A549 (cell line): ENCODE results near the gene RPS24. TPM values are rescaled to one million over a fixed set of nuclear protein-coding genes. Genes with fewer than 3 reads are reported as not detected.

Source experiments
- ATAC-seq, 2 experiments: fragments of 200-7000 bp in 1 of 2; fragments of >200 bp in 1 of 2; cut with Nextera tagmentation in 1 of 2; cut with Tn5 transposase in 1 of 2; 3 replicates each; pipeline versions ENCODE4 v1.8.0 to v1.9.1; 2018 to 2020; ENCODE audit warnings: mild to moderate bottlenecking in 1 of 2, moderate library complexity in 1 of 2
- CTCF ChIA-PET: fragments of 300-600 bp; sonication (Branson Sonifier 250); formaldehyde crosslinking; extraction: SDS; loops from one replicate; lab custom pipeline; 2021; ENCODE audit warnings: antibody characterized with exemption, inconsistent platforms; lab: Yijun Ruan, JAX
- POLR2A ChIA-PET: fragments of 350-600 bp; formaldehyde crosslinking; extraction: SDS; loops from one replicate; lab custom pipeline; 2021; ENCODE audit warnings: antibody characterized with exemption, inconsistent platforms; lab: Yijun Ruan, JAX
- DNase-seq, 2 experiments: peaks; one replicate each; pipeline versions ENCODE4 v3.0.0 to v3.0.0-alpha.2; 2011 to 2016; ENCODE audit warnings: low read depth in 1 of 2, low spot score in 1 of 2
- FAIRE-seq: peaks from 2 replicates; lab custom pipeline; 2011; peaks lifted over from hg19 to GRCh38; lab: Jason Lieb, UNC
- H3K27ac ChIP-seq, 2 experiments: fragments of >200 bp; sonication (Bioruptor Twin); formaldehyde crosslinking; 3 replicates each; pipeline ENCODE4 v1.5.1; 2016 to 2017
- H3K4me1 ChIP-seq: fragments of >200 bp; sonication (Bioruptor Twin); formaldehyde crosslinking; 3 replicates; pipeline ENCODE4 v1.6.1; 2016
- H3K4me2 ChIP-seq: fragments of >200 bp; sonication (Bioruptor Twin); formaldehyde crosslinking; 3 replicates; pipeline ENCODE4 v1.6.1; 2016
- H3K4me3 ChIP-seq: fragments of >200 bp; sonication (Bioruptor Twin); formaldehyde crosslinking; 3 replicates; pipeline ENCODE4 v1.5.1; 2016
- H3K9me3 ChIP-seq: fragments of >200 bp; sonication (Bioruptor Twin); formaldehyde crosslinking; 3 replicates; pipeline ENCODE4 v1.6.1; 2016
- BHLHE40 ChIP-seq: IDR thresholded peaks from 2 replicates; pipeline ENCODE4 v1.6.1; 2012; ENCODE audit warnings: low read depth, low read length, inconsistent platforms
- CEBPB ChIP-seq, 2 experiments: fragments of >200 bp in 1 of 2; sonication (Bioruptor Twin) in 1 of 2; formaldehyde crosslinking in 1 of 2; IDR thresholded peaks; 2 replicates each; pipeline ENCODE4 v1.6.1; 2012 to 2016
- CHD4 ChIP-seq: fragments of 200-600 bp; sonication (generic); IDR thresholded peaks from 2 replicates; pipeline ENCODE4 v1.6.1; 2016; ENCODE audit warnings: antibody characterized with exemption, mild to moderate bottlenecking, borderline replicate concordance
- E2F6 ChIP-seq: IDR thresholded peaks from 2 replicates; pipeline ENCODE4 v1.6.1; 2012; ENCODE audit warnings: low read depth, borderline replicate concordance
- EHMT2 ChIP-seq: fragments of 200-600 bp; sonication (generic); IDR thresholded peaks from 2 replicates; pipeline ENCODE4 v1.6.1; 2016; ENCODE audit warnings: antibody characterized with exemption, low read depth, mild to moderate bottlenecking, moderate library complexity
- EP300 ChIP-seq, 2 experiments: fragments of >200 bp; sonication (Bioruptor Twin); formaldehyde crosslinking; IDR thresholded peaks; 2 replicates in 1 of 2; 3 replicates in 1 of 2; pipeline ENCODE4 v1.6.1; 2016 to 2017
- FOSB ChIP-seq: fragments of 250-450 bp; sonication (Bioruptor Pico); IDR thresholded peaks from 2 replicates; pipeline ENCODE4 v1.5.0; 2020; ENCODE audit warnings: mild to moderate bottlenecking, moderate library complexity
- FOSL2 ChIP-seq, 2 experiments: fragments of 450-650 bp in 1 of 2; fragments of >200 bp in 1 of 2; sonication (Bioruptor Twin) in 1 of 2; formaldehyde crosslinking; IDR thresholded peaks; 2 replicates each; pipeline versions ENCODE4 v1.5.0 to v1.6.1; 2016 to 2020; ENCODE audit warnings: mild to moderate bottlenecking in 1 of 2, moderate library complexity in 1 of 2
- GATA3 ChIP-seq: IDR thresholded peaks from 2 replicates; pipeline ENCODE4 v1.6.1; 2012; ENCODE audit warnings: borderline replicate concordance
- HMGXB4 ChIP-seq: fragments of 250-450 bp; sonication (Bioruptor Pico); IDR thresholded peaks from 2 replicates; pipeline ENCODE4 v1.5.0; 2021; ENCODE audit warnings: mild to moderate bottlenecking, moderate library complexity, borderline replicate concordance
- JUN ChIP-seq, 2 experiments: fragments of >200 bp; sonication (Bioruptor Twin); formaldehyde crosslinking; IDR thresholded peaks; 2 replicates in 1 of 2; 3 replicates in 1 of 2; pipeline ENCODE4 v1.6.1; 2016 to 2017
- KDM1A ChIP-seq: fragments of 200-600 bp; sonication (generic); IDR thresholded peaks from 2 replicates; pipeline ENCODE4 v1.6.1; 2016; ENCODE audit warnings: low read depth, mild to moderate bottlenecking
- KDM5A ChIP-seq: fragments of 200-600 bp; sonication (generic); IDR thresholded peaks from 2 replicates; pipeline ENCODE4 v1.6.1; 2016; ENCODE audit warnings: antibody characterized with exemption, mild to moderate bottlenecking
- MAZ ChIP-seq: fragments of 150-350 bp; IDR thresholded peaks from 2 replicates; pipeline ENCODE4 v1.6.1; 2014; ENCODE audit warnings: antibody characterized with exemption, low read depth, low read length, borderline replicate concordance
- NFE2L2 ChIP-seq: fragments of 150-350 bp; conservative IDR thresholded peaks from 2 replicates; pipeline ENCODE4 v1.6.1; 2014; ENCODE audit warnings: low read length
- NPAS2 ChIP-seq: fragments of 250-450 bp; sonication (Bioruptor Pico); IDR thresholded peaks from 2 replicates; pipeline ENCODE4 v1.8.0; 2022; ENCODE audit warnings: mild to moderate bottlenecking, moderate library complexity, borderline replicate concordance
- PHF8 ChIP-seq: fragments of 200-600 bp; sonication (generic); IDR thresholded peaks from 2 replicates; pipeline ENCODE4 v1.6.1; 2016; ENCODE audit warnings: low read depth, mild to moderate bottlenecking, antibody characterized with exemption, moderate library complexity, borderline replicate concordance
- RARB ChIP-seq: fragments of 250-450 bp; sonication (Bioruptor Pico); IDR thresholded peaks from 2 replicates; pipeline ENCODE4 v1.8.0; 2021; ENCODE audit warnings: mild to moderate bottlenecking, moderate library complexity
- REST ChIP-seq: fragments of 200-600 bp; sonication (generic); IDR thresholded peaks from 2 replicates; pipeline ENCODE4 v1.6.1; 2016; ENCODE audit warnings: antibody characterized with exemption, mild to moderate bottlenecking, moderate library complexity
- RFX5 ChIP-seq: fragments of 450-650 bp; IDR thresholded peaks from 2 replicates; pipeline ENCODE4 v1.7.1; 2014; ENCODE audit warnings: antibody characterized with exemption, mild to moderate bottlenecking, moderate library complexity
- SMC3 ChIP-seq: fragments of >200 bp; sonication (Bioruptor Twin); formaldehyde crosslinking; IDR thresholded peaks from 3 replicates; pipeline ENCODE4 v1.6.1; 2018; ENCODE audit warnings: inconsistent platforms
- SREBF2 ChIP-seq: fragments of 450-650 bp; IDR thresholded peaks from 2 replicates; pipeline ENCODE4 v1.6.1; 2014; ENCODE audit warnings: mild to moderate bottlenecking, moderate library complexity
- ZNF302 ChIP-seq: fragments of 250-450 bp; sonication (Bioruptor Pico); IDR thresholded peaks from 2 replicates; pipeline ENCODE4 v1.9.0; 2021; ENCODE audit warnings: inconsistent platforms, mild to moderate bottlenecking, moderate library complexity
- ZSCAN20 ChIP-seq: fragments of 250-450 bp; sonication (Bioruptor Pico); IDR thresholded peaks from 2 replicates; pipeline ENCODE4 v1.8.0; 2022; ENCODE audit warnings: mild to moderate bottlenecking, moderate library complexity
- WGBS: methylation state at CpG from one replicate; pipeline ENCODE4 v1.1.6; 2017; ENCODE audit errors: missing lambda C conversion rate; 5-methylcytosine and 5-hydroxymethylcytosine counted together
- polyA plus RNA-seq, 4 experiments: library from polyadenylated mRNA; depleted of rRNA in 3 of 4; stranded (reverse); fragments of >200 nt; fragmentation: RNase III in 1 of 4; extraction: RNeasy Plus Mini Kit Qiagen cat#74134 plus additional on column Dnase treatment in 1 of 4; gene quantifications; 2 replicates in 3 of 4; 3 replicates in 1 of 4; pipeline ENCODE4 v1.2.3, GENCODE V29; 2011 to 2017

RPS24 gene
- polyA plus RNA-seq, 2 of the 4 experiments (the other 2 are of a cell fraction) = 4,263 to 5,509 TPM

- CTCF ChIA-PET = interaction anchor here (0.7 to 1.0 kb wide), 2 partner anchors 11 to 51 kb away, joined by 3 read pairs; no protein-coding TSS in a partner anchor
- TF ChIP-seq ZNF302 (CRISPR knock-in tag) (no peak), NPAS2 (CRISPR knock-in tag) (no peak), HMGXB4 (CRISPR knock-in tag) (no peak), FOSB (CRISPR knock-in tag) (no peak), EHMT2 (no peak), E2F6 (no peak), REST (no peak), KDM1A (no peak), ZSCAN20 (CRISPR knock-in tag) (no peak), JUN (IDR thresholded peaks at IDR 0.05) (no peak), RFX5 (no peak), GATA3 (no peak)
- no peak for ATAC-seq
- Histone ChIP-seq H3K4me3 (no peak overlapping the region), H3K9me3 (no peaks in the 10 kb centered on the region), H3K4me1 (no peaks in the 10 kb centered on the region), H3K4me2 (no peak overlapping the region), H3K27ac (no peak overlapping the region)
- DNase-seq = no peak
- FAIRE-seq = no peak
- POLR2A ChIA-PET = no interaction called here
Measured at GRCh38 chr10:78000206-78000605, 33.5 kb upstream of the RPS24 start.

GRCh38 chr10:78000956-78001472 lies 32.6 kb upstream of the RPS24 start:
- DNase-seq = no peak
- 91% methylated on average over 6 of the region's 6 CpGs for WGBS
- TF ChIP-seq NFE2L2 = no peak
- TF ChIP-seq MAZ = no peak
- TF ChIP-seq PHF8 = no peak
- TF ChIP-seq KDM5A = no peak
- TF ChIP-seq CHD4 = no peak
- TF ChIP-seq BHLHE40 = no peak
- TF ChIP-seq CEBPB (IDR thresholded peaks at IDR 0.05) = no peak
- no peak for TF ChIP-seq NPAS2 (CRISPR knock-in tag)
- TF ChIP-seq GATA3 = no peak
- no peak for TF ChIP-seq RARB (CRISPR knock-in tag)
- TF ChIP-seq SMC3 = no peak
- no peak for TF ChIP-seq FOSL2 (IDR thresholded peaks at IDR 0.05)
- TF ChIP-seq FOSL2 (CRISPR knock-in tag; IDR thresholded peaks at IDR 0.05) = no peak
- TF ChIP-seq SREBF2 = no peak
- TF ChIP-seq RFX5 = no peak
- TF ChIP-seq REST = no peak
- no peak for TF ChIP-seq EP300 (IDR thresholded peaks at IDR 0.05)
- TF ChIP-seq, all 56 proteins: peak for 0
- no peak overlapping the region for H3K27ac ChIP-seq
- no peaks in the 10 kb centered on the region for H3K9me3 ChIP-seq
- ChIA-PET POLR2A (no interaction called here), CTCF (no interaction called here)
- no peaks in the 10 kb centered on the region for H3K4me1 ChIP-seq
- H3K4me3 ChIP-seq = no peak overlapping the region
- no peak overlapping the region for H3K4me2 ChIP-seq
- FAIRE-seq (no peak), ATAC-seq (no peak)
